ENCODE results near the gene PLCL2. TPM values are rescaled to one million over a fixed set of nuclear protein-coding genes. Genes with fewer than 3 reads are reported as not detected.

PLCL2 gene
- total and polyA plus RNA-seq, 10 of the 15 experiments (the other 5 are each of a cell fraction or from before 2014, with no cell fraction given) = 7.5 to 37.3 (median 21.7) TPM

GRCh38 chr3:17063596-17063995, 178.8 kb downstream of the PLCL2 start:
- Histone ChIP-seq H4K20me1 (ENCODE audit: control insufficient read depth, insufficient read depth) (no peaks in the 10 kb centered on the region), H3K9me3 (replicated peaks; ENCODE audit: control insufficient read depth, insufficient read depth, low read length) (no peaks in the 10 kb centered on the region), H3K27ac (ENCODE audit: control insufficient read depth, insufficient read depth) (no peak overlapping the region), H3K4me2 (ENCODE audit: control insufficient read depth, insufficient read depth) (no peak overlapping the region), H3K4me3 (no peak overlapping the region), H3K9ac (ENCODE audit: control insufficient read depth, insufficient read depth, low read length) (no peak overlapping the region), H3K36me3 (ENCODE audit: control insufficient read depth in 2 of 2, insufficient read depth in 2 of 2, low read length in 1 of 2) (peaks cover 0 to 7% of the 10 kb centered on the region in 2 experiments; a peak in 1 of 4 replicates), H3K4me1 (ENCODE audit: control insufficient read depth, insufficient read depth, low read length) (no peaks in the 10 kb centered on the region), H3K79me2 (ENCODE audit: control insufficient read depth, insufficient read depth, low read length) (no peaks in the 10 kb centered on the region), H2AFZ (ENCODE audit: control insufficient read depth, low read depth, low read length) (no peak overlapping the region), H3K27me3 (replicated peaks in 1 of 2; ENCODE audit: control insufficient read depth in 2 of 2, insufficient read depth in 2 of 2, low read length in 1 of 2) (no peaks in the 10 kb centered on the region)
- no peak for ATAC-seq
- intact Hi-C loops (cut with micrococcal nuclease; ENCODE audit: unreplicated experiment) (no loop called here), in situ Hi-C loops (cut with MboI) (no loop called here)
- POLR2A ChIA-PET = interaction anchor here (0.6 kb wide), 1 partner anchor 9 kb away, joined by 3 read pairs; no protein-coding TSS in a partner anchor
- CTCF ChIA-PET = no interaction called here
- SMC1A ChIA-PET (ENCODE audit: uncharacterized antibody, unreplicated experiment) = no interaction called here
- DNase-seq (ENCODE audit: low read depth, low spot score) = no peak
- no TSS peak for BruUV-seq (replicated peaks)
- RAD21 ChIA-PET (ENCODE audit: unreplicated experiment) = no interaction called here
- no peak for FAIRE-seq
- 94% methylated on average over 3 of the region's 3 CpGs for WGBS (ENCODE audit: insufficient coverage, insufficient replicate concordance, low lambda C conversion rate, missing lambda C conversion rate)
- no peak for TF ChIP-seq FOXK2 (IDR thresholded peaks at IDR 0.05)
- TF ChIP-seq ATF2 (IDR thresholded peaks at IDR 0.05; ENCODE audit: low read length) = no peak
- TF ChIP-seq PML (IDR thresholded peaks at IDR 0.05; ENCODE audit: low read length) = no peak
- TF ChIP-seq ELK1 (IDR thresholded peaks at IDR 0.05; ENCODE audit: low read depth, low read length) = no peak
- no peak for TF ChIP-seq HDAC6 (IDR thresholded peaks at IDR 0.05; ENCODE audit: unreplicated experiment)
- no peak for TF ChIP-seq PAX8 (IDR thresholded peaks at IDR 0.05)
- no peak for TF ChIP-seq E4F1 (IDR thresholded peaks at IDR 0.05; ENCODE audit: borderline replicate concordance, partially characterized antibody)
- TF ChIP-seq ZSCAN29 (IDR thresholded peaks at IDR 0.05) = no peak
- no peak for TF ChIP-seq TCF7 (IDR thresholded peaks at IDR 0.05; ENCODE audit: borderline replicate concordance)
- no peak for TF ChIP-seq STAT3 (IDR thresholded peaks at IDR 0.05; ENCODE audit: low read depth, low read length)
- no peak for TF ChIP-seq ZBTB40 (IDR thresholded peaks at IDR 0.05; ENCODE audit: borderline replicate concordance)
- no peak for TF ChIP-seq CBX5 (IDR thresholded peaks at IDR 0.05; ENCODE audit: low read depth)
- TF ChIP-seq ZZZ3 (IDR thresholded peaks at IDR 0.05; ENCODE audit: control insufficient read depth, insufficient read length, low read depth) = no peak
- TF ChIP-seq ZBTB33 (IDR thresholded peaks at IDR 0.05) = no peak
- no peak for TF ChIP-seq ZNF217 (IDR thresholded peaks at IDR 0.05)

All from GM12878 (cell line).